Measurements from ENCODE around the gene AZI2.

AZI2 gene

GRCh38 chr3:28308196-28308595 is 40.4 kb downstream of the AZI2 start:
- DNase-seq (ENCODE audit: low read depth in 1 of 2, low spot score in 1 of 2) = peak in 1 of 2 experiments; percentile 74
- Histone ChIP-seq H3K27ac (replicated peaks) (peak overlapping the region; percentile 52), H3K4me3 (replicated peaks; ENCODE audit: insufficient read depth, low read length) (no peak overlapping the region), H3K27me3 (ENCODE audit: insufficient read depth, poor library complexity, severe bottlenecking) (no peaks in the 10 kb centered on the region)
- TF ChIP-seq GABPA (IDR thresholded peaks at IDR 0.05; ENCODE audit: low read depth) (no peak), SPI1 (IDR thresholded peaks at IDR 0.05; ENCODE audit: borderline replicate concordance, low read depth) (no peak), POLR2AphosphoS5 (IDR thresholded peaks at IDR 0.05; ENCODE audit: low read depth) (no peak), REST (IDR thresholded peaks at IDR 0.05; ENCODE audit: insufficient replicate concordance, low read depth) (no peak), CTCF (IDR thresholded peaks at IDR 0.05; ENCODE audit: insufficient read depth, low read length) (no peak)

- no peak overlapping the region for H3K27ac ChIP-seq (replicated peaks)
- no peak for DNase-seq (ENCODE audit: low read depth in 1 of 2, low spot score in 1 of 2)
- no peak overlapping the region for H3K4me3 ChIP-seq (replicated peaks; ENCODE audit: insufficient read depth, low read length)
- TF ChIP-seq REST (IDR thresholded peaks at IDR 0.05; ENCODE audit: insufficient replicate concordance, low read depth) = no peak
- no peak for TF ChIP-seq CTCF (IDR thresholded peaks at IDR 0.05; ENCODE audit: insufficient read depth, low read length)
- no peak for TF ChIP-seq POLR2AphosphoS5 (IDR thresholded peaks at IDR 0.05; ENCODE audit: low read depth)
- no peak for TF ChIP-seq GABPA (IDR thresholded peaks at IDR 0.05; ENCODE audit: low read depth)
- TF ChIP-seq SPI1 (IDR thresholded peaks at IDR 0.05; ENCODE audit: borderline replicate concordance, low read depth) = no peak
- H3K27me3 ChIP-seq (ENCODE audit: insufficient read depth, poor library complexity, severe bottlenecking) = no peaks in the 10 kb centered on the region
Observed at GRCh38 chr3:28301688-28302087, 46.9 kb downstream of the AZI2 start.

GRCh38 chr3:28300345-28300962 is 48.2 kb downstream of the AZI2 start:
- H3K27me3 ChIP-seq (ENCODE audit: insufficient read depth, poor library complexity, severe bottlenecking) = no peaks in the 10 kb centered on the region
- H3K27ac ChIP-seq (replicated peaks) = no peak overlapping the region
- H3K4me3 ChIP-seq (replicated peaks; ENCODE audit: insufficient read depth, low read length) = no peak overlapping the region
- no peak for TF ChIP-seq GABPA (IDR thresholded peaks at IDR 0.05; ENCODE audit: low read depth)
- no peak for DNase-seq (ENCODE audit: low read depth in 1 of 2, low spot score in 1 of 2)

GRCh38 chr3:28299705-28300104 is 48.9 kb downstream of the AZI2 start:
- TF ChIP-seq POLR2AphosphoS5 (IDR thresholded peaks at IDR 0.05; ENCODE audit: low read depth) (no peak), GABPA (IDR thresholded peaks at IDR 0.05; ENCODE audit: low read depth) (no peak), REST (IDR thresholded peaks at IDR 0.05; ENCODE audit: insufficient replicate concordance, low read depth) (no peak), CTCF (IDR thresholded peaks at IDR 0.05; ENCODE audit: insufficient read depth, low read length) (no peak), SPI1 (IDR thresholded peaks at IDR 0.05; ENCODE audit: borderline replicate concordance, low read depth) (no peak)
- Histone ChIP-seq H3K4me3 (replicated peaks; ENCODE audit: insufficient read depth, low read length) (no peak overlapping the region), H3K27me3 (ENCODE audit: insufficient read depth, poor library complexity, severe bottlenecking) (no peaks in the 10 kb centered on the region), H3K27ac (replicated peaks) (no peak overlapping the region)
- DNase-seq (ENCODE audit: low read depth in 1 of 2, low spot score in 1 of 2) = no peak
